ENCODE measurements around the gene PDCD1LG2.
"Not testable (repeated sequence)": the region's sequence is repeated elsewhere in the genome, so short reads cannot be mapped to it uniquely, and the experiment has no call there.

The PDCD1LG2 gene

GRCh38 chr9:5571629-5572232, 61.4 kb downstream of the PDCD1LG2 start:
- DNase-seq = no peak

GRCh38 chr9:5574097-5574496, 63.8 kb downstream of the PDCD1LG2 start:
- DNase-seq = no peak

DNA sequence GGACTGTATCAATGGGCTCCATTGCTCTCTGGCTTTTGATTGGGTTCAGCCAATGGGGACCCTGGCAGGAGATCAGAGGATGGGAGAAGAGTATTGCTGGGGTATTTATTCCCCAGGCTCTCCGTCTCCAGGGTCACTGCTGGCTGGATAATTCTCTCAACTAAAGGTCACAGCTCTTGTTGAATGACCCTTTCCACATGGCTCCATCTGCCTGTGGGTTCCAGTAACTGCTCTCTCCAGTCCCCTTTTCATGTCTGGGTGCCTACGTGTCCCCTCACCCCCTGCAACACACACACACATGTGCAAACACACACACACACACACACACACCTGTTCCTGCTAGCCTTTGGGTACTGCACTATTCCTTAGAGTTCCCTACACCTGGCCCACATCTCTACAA, 64.7 kb downstream of the PDCD1LG2 start:
- peak; percentile 6 for DNase-seq

- DNase-seq = peak; percentile 31
Observed at GRCh38 chr9:5577225-5577624, 66.9 kb downstream of the PDCD1LG2 start.

DNA sequence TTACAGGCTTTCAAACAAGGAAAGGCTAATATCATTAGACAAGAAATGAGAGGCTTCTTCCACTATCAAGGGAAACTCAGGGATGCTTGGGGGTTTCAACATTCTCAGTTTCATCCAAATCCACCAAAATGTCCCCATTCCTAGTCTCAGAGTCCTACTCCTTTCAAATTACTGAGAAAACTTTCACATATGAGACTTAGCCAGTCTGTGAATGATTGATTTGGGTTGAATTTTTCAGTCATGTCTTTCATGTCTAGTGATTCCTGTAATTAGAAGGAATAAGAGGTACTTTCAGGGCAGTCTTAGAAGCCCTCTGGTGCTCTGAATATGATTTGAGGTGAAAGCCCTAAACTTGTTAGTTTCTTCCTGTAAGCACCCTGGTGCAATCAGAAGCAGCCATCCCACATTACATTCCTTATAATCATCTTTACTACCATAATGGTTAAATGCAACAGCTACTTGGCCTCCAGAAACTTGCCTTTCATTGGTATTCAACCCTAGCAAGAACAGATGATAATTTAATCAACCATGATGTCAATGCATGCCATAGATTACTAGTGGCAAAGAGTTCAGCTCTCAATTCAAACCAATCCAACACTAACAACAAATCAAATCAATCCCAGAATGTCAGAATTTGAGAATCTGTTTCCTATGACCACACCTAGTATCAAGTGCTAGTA, 67.8 kb downstream of the PDCD1LG2 start:
- DNase-seq = no peak

DNA sequence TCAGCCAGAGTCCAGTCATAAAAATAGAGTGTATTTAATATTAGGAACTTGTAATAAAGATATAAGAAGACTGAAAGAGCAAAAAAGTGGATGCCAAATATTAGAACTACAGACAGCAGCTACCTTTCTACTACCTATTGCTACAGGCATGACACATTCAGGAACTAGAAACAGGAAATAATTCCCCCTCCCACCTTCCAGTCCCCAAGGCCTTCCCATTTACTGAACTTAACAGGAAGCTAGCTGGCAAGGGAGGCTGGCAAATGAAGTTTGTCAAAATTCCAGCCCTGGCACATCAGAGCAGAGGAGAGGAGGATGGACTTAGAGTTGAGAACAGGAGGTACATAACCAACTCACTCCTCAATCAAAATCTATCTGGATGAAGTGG, 68.4 kb downstream of the PDCD1LG2 start:
- DNase-seq = peak; percentile 25

DNA sequence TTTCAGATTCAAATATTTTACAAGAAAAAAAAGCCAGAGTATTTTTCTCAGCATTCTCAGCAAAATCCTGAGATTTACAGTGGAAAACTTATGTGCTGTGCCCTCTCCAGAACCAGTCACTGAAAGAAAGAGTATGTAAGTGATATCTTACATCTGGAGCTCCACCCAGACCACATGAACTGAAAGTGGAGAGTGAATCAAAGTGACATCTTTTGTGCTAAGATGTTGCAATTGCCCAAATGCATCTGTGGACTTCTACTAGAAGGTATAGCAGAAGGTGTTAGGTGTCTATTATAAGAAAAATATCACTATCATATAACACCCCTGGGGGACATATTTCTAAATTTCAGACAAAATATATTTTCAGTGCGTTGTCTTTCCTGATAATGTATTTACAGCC, 69.5 kb downstream of the PDCD1LG2 start:
- no peak for DNase-seq

GRCh38 chr9:5580650-5581049, 70.3 kb downstream of the PDCD1LG2 start:
- DNase-seq = no peak

DNA sequence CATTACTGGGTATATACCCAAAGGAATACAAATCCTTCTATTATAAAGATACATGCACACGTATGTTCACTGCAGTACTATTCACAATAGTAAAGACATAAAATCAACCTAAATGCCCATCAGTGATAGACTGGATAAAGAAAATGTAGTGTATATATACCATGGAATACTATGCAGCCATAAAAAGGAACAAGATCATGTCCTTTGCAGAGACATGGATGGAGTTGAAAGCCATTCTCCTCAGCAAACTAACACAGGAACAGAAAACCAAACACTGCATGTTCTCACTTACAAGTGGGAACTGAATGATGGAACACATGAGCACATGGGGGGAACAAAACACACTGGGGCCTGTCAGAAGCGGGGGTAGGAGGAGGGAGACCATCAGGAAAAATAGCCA, 71.4 kb downstream of the PDCD1LG2 start:
- not testable (repeated sequence) for DNase-seq

- DNase-seq = no peak
Observed at GRCh38 chr9:5582835-5583195, 72.5 kb downstream of the PDCD1LG2 start.

DNA sequence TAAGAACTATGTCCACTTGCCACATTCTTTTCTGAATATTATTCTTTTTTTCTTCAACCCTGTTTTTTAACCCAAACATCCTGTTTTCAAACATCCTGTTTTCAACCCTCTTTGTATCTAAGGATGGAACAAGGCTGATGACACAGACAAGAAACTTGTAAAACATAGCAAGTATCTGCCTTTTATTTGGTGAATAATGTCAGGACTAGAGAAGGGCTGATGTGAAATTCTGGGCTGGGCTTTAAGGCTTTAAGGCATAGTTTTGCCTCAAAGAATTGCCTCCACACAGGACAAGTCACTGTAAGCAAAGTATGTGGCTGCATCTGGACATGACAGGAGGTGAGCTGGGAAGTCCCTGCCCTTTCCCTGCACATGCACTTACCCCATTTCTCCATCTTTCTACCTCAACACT, 76.1 kb downstream of the PDCD1LG2 start:
- DNase-seq = no peak

DNA sequence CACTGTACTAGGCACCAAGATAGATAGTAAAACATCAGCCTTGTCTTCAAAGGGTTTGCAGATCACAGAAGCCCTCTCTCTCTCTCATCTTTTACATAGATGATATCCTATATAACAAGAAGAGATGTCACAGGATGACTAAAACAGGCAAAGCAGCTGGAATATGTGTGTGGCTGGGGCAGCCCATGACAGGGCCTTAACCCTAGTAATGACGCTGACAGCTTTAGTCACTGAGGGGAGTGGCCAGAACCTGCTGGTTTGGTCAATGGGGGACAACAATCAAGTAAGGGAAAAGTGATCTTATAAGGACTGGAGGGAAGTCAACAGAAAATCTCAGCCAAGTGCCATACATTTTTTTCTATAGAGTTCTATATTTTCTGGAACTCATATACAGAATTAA, 76.7 kb downstream of the PDCD1LG2 start:
- no peak for DNase-seq

- no peak for DNase-seq
Observed at GRCh38 chr9:5592231-5592630, 81.9 kb downstream of the PDCD1LG2 start.

GRCh38 chr9:5592904-5593303, 82.6 kb downstream of the PDCD1LG2 start:
- no peak for DNase-seq

DNA sequence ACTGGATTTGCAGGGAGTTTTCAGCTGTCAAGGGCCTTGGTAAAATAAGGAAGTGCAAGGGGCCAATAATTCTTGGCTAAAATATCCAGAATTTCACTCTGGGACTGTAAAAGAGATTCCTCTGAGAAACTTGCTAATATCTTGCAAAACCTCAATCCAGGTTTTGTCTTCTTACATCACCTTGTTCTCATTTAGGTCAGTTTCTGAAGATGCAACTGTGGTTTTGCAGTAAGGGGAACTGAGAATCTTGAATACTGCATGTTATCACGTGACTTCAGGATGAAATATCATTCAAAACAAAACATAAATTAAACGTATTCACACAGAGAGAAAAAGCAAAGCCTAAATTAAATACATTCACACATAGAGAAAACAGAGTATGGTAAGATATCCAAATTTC, 83.6 kb downstream of the PDCD1LG2 start:
- DNase-seq = no peak

- DNase-seq = peak; percentile 73
Observed at GRCh38 chr9:5596173-5596572, 85.8 kb downstream of the PDCD1LG2 start.

DNA sequence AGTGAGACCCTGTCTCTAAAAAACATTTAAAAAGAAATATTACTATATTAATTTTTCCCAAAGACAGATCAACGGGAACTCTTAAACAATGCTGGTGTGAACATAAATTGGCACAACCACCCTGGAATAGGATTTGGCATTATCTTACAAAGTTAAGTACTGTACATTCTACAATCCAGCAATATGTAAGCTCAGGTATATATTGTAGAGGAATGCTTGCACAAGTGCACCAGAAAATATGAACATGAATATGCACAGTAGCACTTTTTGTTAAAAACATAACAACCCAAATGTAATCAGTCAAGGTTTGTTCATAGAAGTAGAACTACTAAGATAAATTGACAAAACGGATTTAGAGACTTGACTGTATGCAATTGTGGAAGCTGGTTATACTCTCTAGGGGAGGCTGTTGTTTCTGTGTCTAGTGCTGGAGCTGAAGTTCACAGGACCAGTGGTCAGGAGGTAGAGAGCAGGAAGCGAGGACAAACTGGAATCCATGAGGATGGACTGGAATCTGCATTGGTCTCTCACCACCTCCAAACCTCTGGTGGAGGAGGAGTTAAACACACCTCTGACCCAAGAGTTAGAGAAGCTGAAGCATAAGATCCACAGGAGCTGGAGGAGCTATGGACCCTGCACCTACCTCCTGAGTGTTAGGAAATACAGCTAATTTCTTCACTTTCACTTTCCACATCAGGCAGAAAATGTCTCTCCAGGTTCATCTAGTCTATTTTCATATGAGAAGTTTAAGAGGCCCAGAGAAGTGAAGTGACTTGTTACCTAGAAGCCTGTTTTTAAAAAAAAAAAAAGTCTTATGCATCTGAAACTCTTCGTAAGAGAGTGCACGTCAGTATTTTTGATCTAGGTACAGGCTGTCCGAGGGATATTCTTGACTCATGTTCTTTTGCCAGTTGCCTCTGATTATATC, 98.2 kb downstream of the PDCD1LG2 start:
- DNase-seq = peak; percentile 15

- DNase-seq = no peak
Observed at GRCh38 chr9:5609226-5609596, 98.9 kb downstream of the PDCD1LG2 start.

DNA sequence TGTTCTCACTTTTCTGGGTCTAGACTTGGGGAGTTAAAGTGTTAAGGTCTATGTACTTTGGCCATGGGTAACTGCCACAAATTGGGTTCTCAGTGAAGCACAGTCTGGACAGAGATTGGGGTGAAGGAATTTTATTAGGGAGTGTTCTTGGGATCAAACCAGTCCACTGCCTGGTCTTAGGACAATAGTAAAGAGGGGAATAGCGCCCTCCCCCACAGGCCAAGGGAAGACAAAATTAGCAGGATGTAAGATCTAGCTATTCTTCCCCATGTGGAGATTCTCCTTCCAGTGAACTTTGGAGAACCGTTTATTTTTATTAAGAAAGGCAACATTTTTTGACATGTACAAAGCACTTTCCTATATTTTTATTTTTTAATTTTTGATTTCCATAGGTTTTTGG, 100.2 kb downstream of the PDCD1LG2 start:
- no peak for DNase-seq

DNA sequence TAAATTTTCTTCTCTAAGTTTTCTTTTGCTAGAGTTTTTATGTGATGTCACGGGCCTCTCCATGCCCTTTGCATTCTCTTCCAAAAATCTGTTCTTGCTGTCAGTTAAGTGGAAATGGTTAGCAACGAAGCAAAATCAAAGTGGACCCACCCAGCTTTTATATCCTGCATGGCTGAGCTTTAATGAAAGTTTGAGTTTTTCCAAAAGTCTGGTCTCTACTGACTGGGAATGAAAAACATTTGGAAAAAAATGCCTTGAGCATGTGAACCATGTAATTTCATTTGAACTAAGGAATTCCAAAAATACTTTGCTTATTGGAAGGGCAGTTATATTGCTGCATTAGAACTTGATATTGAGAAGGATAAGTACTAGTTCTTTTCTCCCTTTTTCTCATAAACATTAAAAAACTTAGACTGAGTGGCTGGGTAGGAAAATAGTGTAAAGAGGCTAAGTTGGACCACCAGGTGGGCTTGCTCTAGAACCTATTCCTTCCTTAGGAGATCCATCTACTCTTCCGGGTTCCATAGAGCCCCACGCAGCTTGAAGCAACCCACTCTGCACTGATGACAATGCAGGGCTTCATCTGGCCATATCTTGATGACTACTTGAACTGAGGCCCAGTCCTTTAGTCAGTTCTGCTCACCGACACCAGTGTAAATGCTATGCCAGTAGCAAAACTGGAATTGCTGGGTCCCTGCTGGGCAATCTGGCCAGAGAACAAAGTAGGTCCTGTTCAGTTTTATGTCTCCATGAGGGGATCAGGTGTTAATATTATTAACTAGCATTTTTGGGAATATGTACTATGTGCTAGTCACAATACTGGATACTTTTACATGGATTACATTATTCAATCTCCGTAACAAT, 101.2 kb downstream of the PDCD1LG2 start:
- no peak for DNase-seq

DNA sequence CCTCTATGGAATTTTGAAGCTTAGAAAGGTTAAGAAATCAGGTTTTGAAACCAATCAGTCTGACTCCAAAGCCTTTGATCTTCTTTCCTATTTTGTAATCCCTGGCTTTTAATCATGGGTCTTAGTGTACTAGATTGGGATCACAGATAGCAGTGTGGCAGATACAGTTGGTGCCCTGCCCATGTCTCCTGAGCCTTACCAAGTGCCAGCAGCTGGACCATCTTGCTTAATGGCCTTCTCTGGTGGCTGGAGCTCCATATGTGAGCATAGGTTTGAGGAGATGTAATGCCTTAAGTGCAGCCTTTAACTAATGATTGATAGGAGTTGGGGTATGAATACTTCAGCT, 101.8 kb downstream of the PDCD1LG2 start:
- no peak for DNase-seq

DNA sequence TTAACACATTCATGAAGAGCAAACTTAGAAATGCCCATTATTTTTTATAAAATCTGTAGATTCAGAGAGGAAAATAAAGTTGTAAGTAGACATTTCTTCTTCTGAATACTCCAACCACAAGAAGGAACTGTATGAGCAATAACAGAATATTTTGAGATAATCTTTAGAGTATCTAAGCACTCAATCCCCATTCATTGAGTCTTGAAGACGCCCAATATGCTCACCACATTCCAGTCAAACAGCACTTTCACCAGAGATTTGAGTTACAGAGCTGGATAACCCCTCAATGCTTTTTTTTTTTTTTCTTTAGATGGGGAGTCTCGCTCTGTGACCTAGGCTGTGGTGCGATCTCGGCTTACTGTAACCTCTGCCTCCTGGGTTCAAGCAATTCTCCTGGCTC, 103.9 kb downstream of the PDCD1LG2 start:
- no peak for DNase-seq

DNA sequence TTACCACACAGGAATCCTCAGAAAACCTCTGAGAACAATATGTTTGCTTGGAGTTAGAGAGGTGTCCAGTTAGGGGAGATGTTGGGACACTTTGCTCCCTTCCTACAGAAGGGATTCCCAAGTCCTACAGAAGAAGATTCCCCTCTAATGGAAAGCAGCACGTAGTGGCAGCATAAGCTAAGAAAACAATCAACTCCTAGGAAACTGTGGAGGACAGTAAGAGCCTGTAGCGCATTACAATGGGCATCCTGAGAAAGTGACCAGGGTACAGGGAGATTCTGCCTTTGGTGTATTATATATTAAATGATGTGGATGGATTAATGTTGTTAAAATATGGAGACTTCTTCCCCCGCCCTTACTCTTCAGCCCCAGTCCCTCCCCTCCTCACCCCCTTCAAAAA, 104.7 kb downstream of the PDCD1LG2 start:
- DNase-seq = no peak

Measured in NCI-H69 (cell line).